ENCODE measurements around the gene LRG1.

- TF ChIP-seq, protein P1, sequence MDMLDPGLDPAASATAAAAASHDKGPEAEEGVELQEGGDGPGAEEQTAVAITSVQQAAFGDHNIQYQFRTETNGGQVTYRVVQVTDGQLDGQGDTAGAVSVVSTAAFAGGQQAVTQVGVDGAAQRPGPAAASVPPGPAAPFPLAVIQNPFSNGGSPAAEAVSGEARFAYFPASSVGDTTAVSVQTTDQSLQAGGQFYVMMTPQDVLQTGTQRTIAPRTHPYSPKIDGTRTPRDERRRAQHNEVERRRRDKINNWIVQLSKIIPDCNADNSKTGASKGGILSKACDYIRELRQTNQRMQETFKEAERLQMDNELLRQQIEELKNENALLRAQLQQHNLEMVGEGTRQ (IDR thresholded peaks at IDR 0.05; ENCODE audit: borderline replicate concordance, low read depth, low read length): no peak
- TF ChIP-seq POLR2AphosphoS5 (IDR thresholded peaks at IDR 0.05; ENCODE audit: low read depth, low read length) (no peak), CTCF (IDR thresholded peaks at IDR 0.05) (no peak), RAD21 (IDR thresholded peaks at IDR 0.05; ENCODE audit: low read length) (no peak), TAF1 (IDR thresholded peaks at IDR 0.05; ENCODE audit: borderline replicate concordance, low read depth, low read length) (no peak), CHD2 (IDR thresholded peaks at IDR 0.05; ENCODE audit: low read length, partially characterized antibody) (no peak)
These were observed 10.2 kb upstream of the LRG1 start for GRCh38 chr19:4550018-4550417.

All from SK-N-SH (cell line).